ENCODE data around the gene CENPB.
"Not testable (repeated sequence)": the region's sequence is repeated elsewhere in the genome, so short reads cannot be mapped to it uniquely, and the experiment has no call there.

CENPB gene

GRCh38 chr20:3797592-3798372 lies 11.2 kb upstream of the CENPB start:
- Histone ChIP-seq H3K36me3 (ENCODE audit: control insufficient read depth in 2 of 2, insufficient read depth in 2 of 2, low read length in 2 of 2) (peaks cover 24 to 26% of the 10 kb centered on the region in 2 donors), H3K9me3 (ENCODE audit: control insufficient read depth in 2 of 2, low read length in 2 of 2) (no peaks in the 10 kb centered on the region), H3K4me1 (ENCODE audit: control insufficient read depth, insufficient read depth, low read length) (peaks cover 55% of the 10 kb centered on the region), H3K27me3 (ENCODE audit: control insufficient read depth in 1 of 2, insufficient read depth in 2 of 2, low read length in 2 of 2) (no peaks in the 10 kb centered on the region), H3K9ac (ENCODE audit: low read length in 2 of 2) (peak overlapping the region; percentile 39 to 73), H3K4me3 (ENCODE audit: low read length in 2 of 2) (peak overlapping the region; percentile 76 to 94), H3K27ac (ENCODE audit: low read length) (peak overlapping the region; percentile 67)

- Histone ChIP-seq H3K4me1 (ENCODE audit: control insufficient read depth, insufficient read depth, low read length) (peaks cover 55% of the 10 kb centered on the region), H3K4me3 (ENCODE audit: low read length in 2 of 2) (peak overlapping the region; percentile 76 to 94)
These were observed 10.6 kb upstream of the CENPB start for GRCh38 chr20:3797226-3797545.

GRCh38 chr20:3796477-3797225 lies 10.1 kb upstream of the CENPB start:
- peak overlapping the region; percentile 76 to 94 for H3K4me3 ChIP-seq (ENCODE audit: low read length in 2 of 2)
- peak overlapping the region; percentile 39 to 73 for H3K9ac ChIP-seq (ENCODE audit: low read length in 2 of 2)
- H3K27ac ChIP-seq (ENCODE audit: low read length) = peak overlapping the region; percentile 67
- peaks cover 16% of the 10 kb centered on the region in 2 donors for H3K36me3 ChIP-seq (ENCODE audit: control insufficient read depth in 2 of 2, insufficient read depth in 2 of 2, low read length in 2 of 2)
- no peaks in the 10 kb centered on the region for H3K27me3 ChIP-seq (ENCODE audit: control insufficient read depth in 1 of 2, insufficient read depth in 2 of 2, low read length in 2 of 2)
- H3K9me3 ChIP-seq (ENCODE audit: control insufficient read depth in 2 of 2, low read length in 2 of 2) = no peaks in the 10 kb centered on the region
- H3K4me1 ChIP-seq (ENCODE audit: control insufficient read depth, insufficient read depth, low read length) = peaks cover 55% of the 10 kb centered on the region

More at GRCh38 chr20:3797226-3797545, 10.6 kb upstream of the CENPB start:
- Histone ChIP-seq H3K9ac (ENCODE audit: low read length in 2 of 2) (peak overlapping the region; percentile 39 to 73), H3K9me3 (ENCODE audit: control insufficient read depth in 2 of 2, low read length in 2 of 2) (no peaks in the 10 kb centered on the region), H3K27ac (ENCODE audit: low read length) (peak overlapping the region; percentile 67), H3K27me3 (ENCODE audit: control insufficient read depth in 1 of 2, insufficient read depth in 2 of 2, low read length in 2 of 2) (no peaks in the 10 kb centered on the region), H3K36me3 (ENCODE audit: control insufficient read depth in 2 of 2, insufficient read depth in 2 of 2, low read length in 2 of 2) (peaks cover 20% of the 10 kb centered on the region in 2 donors)

GRCh38 chr20:3795511-3796468 lies 9.2 kb upstream of the CENPB start, which contains the start of gene CDC25B:
Gene CDC25B (plus strand): TSS chr20:3796310. CDS start chr20:3796532, 222 bp downstream.
- peaks cover 8% of the 10 kb centered on the region in 2 donors for H3K36me3 ChIP-seq (ENCODE audit: control insufficient read depth in 2 of 2, insufficient read depth in 2 of 2, low read length in 2 of 2)
- H3K9ac ChIP-seq (ENCODE audit: low read length in 2 of 2) = peak within 1 kb of the TSS; percentile 96 to 98
- peaks cover 55% of the 10 kb centered on the region for H3K4me1 ChIP-seq (ENCODE audit: control insufficient read depth, insufficient read depth, low read length)

GRCh38 chr20:3794701-3795420 lies 8.3 kb upstream of the CENPB start:
- peak overlapping the region; percentile 99 for H3K27ac ChIP-seq (ENCODE audit: low read length)
- H3K27me3 ChIP-seq (ENCODE audit: control insufficient read depth in 1 of 2, insufficient read depth in 2 of 2, low read length in 2 of 2) = no peaks in the 10 kb centered on the region
- peak overlapping the region; percentile 96 to 98 for H3K9ac ChIP-seq (ENCODE audit: low read length in 2 of 2)
- no peaks in the 10 kb centered on the region for H3K9me3 ChIP-seq (ENCODE audit: control insufficient read depth in 2 of 2, low read length in 2 of 2)
- H3K36me3 ChIP-seq (ENCODE audit: control insufficient read depth in 2 of 2, insufficient read depth in 2 of 2, low read length in 2 of 2) = peaks cover 0 to 3% of the 10 kb centered on the region in 2 donors
- peaks cover 50% of the 10 kb centered on the region for H3K4me1 ChIP-seq (ENCODE audit: control insufficient read depth, insufficient read depth, low read length)
- peak overlapping the region; percentile 83 to 94 for H3K4me3 ChIP-seq (ENCODE audit: low read length in 2 of 2)

More at GRCh38 chr20:3795511-3796468, 9.2 kb upstream of the CENPB start, which contains the start of gene CDC25B:
- Histone ChIP-seq H3K9me3 (ENCODE audit: control insufficient read depth in 2 of 2, low read length in 2 of 2) (no peaks in the 10 kb centered on the region), H3K27ac (ENCODE audit: low read length) (peak within 1 kb of the TSS; percentile 99), H3K27me3 (ENCODE audit: control insufficient read depth in 1 of 2, insufficient read depth in 2 of 2, low read length in 2 of 2) (no peaks in the 10 kb centered on the region), H3K4me3 (ENCODE audit: low read length in 2 of 2) (peak within 1 kb of the TSS; percentile 83 to 94)

GRCh38 chr20:3794168-3794567 lies 7.6 kb upstream of the CENPB start:
- H3K27ac ChIP-seq (ENCODE audit: low read length); H3K9ac ChIP-seq (ENCODE audit: low read length in 2 of 2); H3K36me3 ChIP-seq (ENCODE audit: control insufficient read depth in 2 of 2, insufficient read depth in 2 of 2, low read length in 2 of 2); H3K27me3 ChIP-seq (ENCODE audit: control insufficient read depth in 1 of 2, insufficient read depth in 2 of 2, low read length in 2 of 2); H3K9me3 ChIP-seq (ENCODE audit: control insufficient read depth in 2 of 2, low read length in 2 of 2); H3K4me3 ChIP-seq (ENCODE audit: low read length in 2 of 2): not testable (repeated sequence)
- peaks cover 44% of the 10 kb centered on the region for H3K4me1 ChIP-seq (ENCODE audit: control insufficient read depth, insufficient read depth, low read length)

- H3K36me3 ChIP-seq (ENCODE audit: control insufficient read depth in 2 of 2, insufficient read depth in 2 of 2, low read length in 2 of 2); H3K9ac ChIP-seq (ENCODE audit: low read length in 2 of 2); H3K4me3 ChIP-seq (ENCODE audit: low read length in 2 of 2); H3K27me3 ChIP-seq (ENCODE audit: control insufficient read depth in 1 of 2, insufficient read depth in 2 of 2, low read length in 2 of 2); H3K9me3 ChIP-seq (ENCODE audit: control insufficient read depth in 2 of 2, low read length in 2 of 2); H3K27ac ChIP-seq (ENCODE audit: low read length): not testable (repeated sequence)
- peaks cover 20% of the 10 kb centered on the region for H3K4me1 ChIP-seq (ENCODE audit: control insufficient read depth, insufficient read depth, low read length)
These were observed 2.7 kb upstream of the CENPB start for GRCh38 chr20:3789201-3789600.

- Histone ChIP-seq H3K9me3 (ENCODE audit: control insufficient read depth in 2 of 2, low read length in 2 of 2) (no peaks in the 10 kb centered on the region), H3K27me3 (ENCODE audit: control insufficient read depth in 1 of 2, insufficient read depth in 2 of 2, low read length in 2 of 2) (no peaks in the 10 kb centered on the region), H3K9ac (ENCODE audit: low read length in 2 of 2) (no peak overlapping the region), H3K36me3 (ENCODE audit: control insufficient read depth in 2 of 2, insufficient read depth in 2 of 2, low read length in 2 of 2) (no peaks in the 10 kb centered on the region), H3K4me1 (ENCODE audit: control insufficient read depth, insufficient read depth, low read length) (peaks cover 25% of the 10 kb centered on the region), H3K4me3 (ENCODE audit: low read length in 2 of 2) (no peak overlapping the region), H3K27ac (ENCODE audit: low read length) (no peak overlapping the region)
These were observed 2.2 kb upstream of the CENPB start for GRCh38 chr20:3788685-3789155.

GRCh38 chr20:3787324-3788014 lies 929 bp upstream of the CENPB start:
- H3K36me3 ChIP-seq (ENCODE audit: control insufficient read depth in 2 of 2, insufficient read depth in 2 of 2, low read length in 2 of 2) = no peaks in the 10 kb centered on the region
- H3K9ac ChIP-seq (ENCODE audit: low read length in 2 of 2) = peak overlapping the region in 1 of 2 donors; percentile 50
- peaks cover 32% of the 10 kb centered on the region for H3K4me1 ChIP-seq (ENCODE audit: control insufficient read depth, insufficient read depth, low read length)
- H3K4me3 ChIP-seq (ENCODE audit: low read length in 2 of 2) = peak overlapping the region; percentile 44 to 50
- no peak overlapping the region for H3K27ac ChIP-seq (ENCODE audit: low read length)
- no peaks in the 10 kb centered on the region for H3K9me3 ChIP-seq (ENCODE audit: control insufficient read depth in 2 of 2, low read length in 2 of 2)
- H3K27me3 ChIP-seq (ENCODE audit: control insufficient read depth in 1 of 2, insufficient read depth in 2 of 2, low read length in 2 of 2) = no peaks in the 10 kb centered on the region

Measured in stomach smooth muscle (tissue), 2 donors.